Astrocyte (in vitro differentiated cells and primary cell): ENCODE results near the gene SLC16A13. TPM values are rescaled to one million over a fixed set of nuclear protein-coding genes. Genes with fewer than 3 reads are reported as not detected.
A peak's percentile ranks its signal among the peaks of the same experiment; 100 is the strongest.

Experiments used
- DNase-seq: peaks from one replicate; pipeline ENCODE4 v3.0.0-alpha.2; 2010; ENCODE audit warnings: low read depth
- FAIRE-seq: peaks from 2 replicates; lab custom pipeline; 2011; peaks lifted over from hg19 to GRCh38; lab: Jason Lieb, UNC
- H2AFZ ChIP-seq: 2 replicates; pipeline ENCODE4 v1.6.0; 2012; ENCODE audit warnings: low read depth, low read length, inconsistent platforms
- H3K27ac ChIP-seq: 2 replicates; pipeline ENCODE4 v1.5.1; 2011; ENCODE audit warnings: low read depth, low read length, inconsistent platforms
- H3K27me3 ChIP-seq: 2 replicates; pipeline ENCODE4 v1.6.0; 2011; ENCODE audit warnings: low read length, inconsistent platforms; ENCODE audit not compliant: insufficient read depth
- H3K36me3 ChIP-seq: 2 replicates; pipeline ENCODE4 v1.5.1; 2011; ENCODE audit warnings: low read length, inconsistent platforms; ENCODE audit not compliant: insufficient read depth
- H3K4me1 ChIP-seq: 2 replicates; pipeline ENCODE4 v1.5.1; 2011; ENCODE audit warnings: low read length, inconsistent platforms; ENCODE audit not compliant: insufficient read depth
- H3K4me2 ChIP-seq: 2 replicates; pipeline ENCODE4 v1.6.0; 2012; ENCODE audit warnings: low read length, inconsistent platforms
- H3K4me3 ChIP-seq: 2 replicates; pipeline ENCODE4 v1.5.1; 2011; ENCODE audit warnings: low read depth, mild to moderate bottlenecking, low read length, inconsistent platforms; ENCODE audit not compliant: insufficient read depth
- H3K79me2 ChIP-seq: 2 replicates; pipeline ENCODE4 v1.6.0; 2012; ENCODE audit warnings: mild to moderate bottlenecking, low read length, inconsistent platforms; ENCODE audit not compliant: insufficient read depth
- H3K9ac ChIP-seq: 2 replicates; pipeline ENCODE4 v1.6.0; 2012; ENCODE audit warnings: mild to moderate bottlenecking, low read length, inconsistent platforms
- H3K9me3 ChIP-seq: 2 replicates; pipeline ENCODE4 v1.5.1; 2012; ENCODE audit warnings: low read depth, mild to moderate bottlenecking, low read length, inconsistent platforms; ENCODE audit not compliant: insufficient read depth
- H4K20me1 ChIP-seq: 2 replicates; pipeline ENCODE4 v1.6.0; 2012; ENCODE audit warnings: low read length, inconsistent platforms; ENCODE audit not compliant: insufficient read depth
- H3K27ac Mint-ChIP-seq: one replicate; pipeline ENCODE4 v1.8.0; 2021; ENCODE audit warnings: mild to moderate bottlenecking, mixed read lengths; ENCODE audit not compliant: unreplicated experiment
- H3K27me3 Mint-ChIP-seq: one replicate; pipeline ENCODE4 v1.8.0; 2021; ENCODE audit warnings: low read depth, mixed read lengths; ENCODE audit not compliant: unreplicated experiment
- H3K36me3 Mint-ChIP-seq: one replicate; pipeline ENCODE4 v1.8.0; 2021; ENCODE audit warnings: low read depth, mixed read lengths; ENCODE audit not compliant: unreplicated experiment
- H3K4me1 Mint-ChIP-seq: one replicate; pipeline ENCODE4 v1.8.0; 2021; ENCODE audit warnings: low read depth, mixed read lengths; ENCODE audit not compliant: unreplicated experiment
- H3K4me3 Mint-ChIP-seq: one replicate; pipeline ENCODE4 v1.8.0; 2021; ENCODE audit warnings: mild to moderate bottlenecking, moderate library complexity, mixed read lengths; ENCODE audit not compliant: unreplicated experiment
- H3K9me3 Mint-ChIP-seq: one replicate; pipeline ENCODE4 v1.8.0; 2021; ENCODE audit warnings: mild to moderate bottlenecking, mixed read lengths; ENCODE audit not compliant: unreplicated experiment
- EZH2 ChIP-seq: IDR thresholded peaks from 2 replicates; pipeline ENCODE4 v1.6.1; 2012; ENCODE audit warnings: mild to moderate bottlenecking, low read length, inconsistent platforms; ENCODE audit not compliant: insufficient read depth
- total RNA-seq: library from RNA; stranded (reverse); gene quantifications from 2 replicates; pipeline ENCODE4 v1.2.1, GENCODE V29; 2021
- TF ChIP-seq, protein P1 (sequence below): IDR thresholded peaks from 2 replicates; pipeline ENCODE4 v1.5.1; 2011; ENCODE audit warnings: low read depth, mild to moderate bottlenecking, inconsistent platforms, low read length, moderate library complexity; ENCODE audit not compliant: insufficient read depth

Gene SLC16A13
- total RNA-seq, 1 donor from 2014 or later, result 6.6 TPM

DNA sequence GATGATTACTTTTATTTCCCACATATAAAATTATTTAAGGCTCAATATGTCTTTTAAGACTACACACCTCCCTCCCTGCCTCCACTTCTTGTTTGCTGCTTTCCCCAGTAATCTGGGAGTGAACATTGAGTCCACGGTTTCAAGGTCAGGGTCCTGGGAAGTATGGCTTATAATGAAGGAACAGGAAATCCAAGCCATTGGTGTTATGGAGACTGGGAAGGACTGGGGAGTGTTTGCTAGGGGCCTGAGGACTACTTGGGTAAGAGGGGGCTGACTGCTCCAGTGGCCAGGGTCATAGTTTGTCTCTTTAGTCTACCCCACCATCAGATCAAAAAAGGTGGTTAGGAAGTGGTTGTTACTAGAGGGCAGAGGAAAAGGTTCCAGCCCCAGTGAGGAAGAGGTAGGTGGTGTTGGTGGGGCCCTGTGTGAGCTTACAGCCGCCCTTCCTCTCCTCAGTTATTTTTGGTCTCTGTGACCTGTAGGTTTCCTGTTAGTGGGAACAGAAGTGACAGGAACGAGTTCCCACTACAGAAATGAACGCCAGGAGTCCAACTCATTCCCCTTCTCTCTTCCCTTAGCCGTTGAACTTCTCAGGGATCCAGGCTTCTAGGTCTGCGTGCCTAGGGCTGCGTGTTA is 742 bp upstream of the SLC16A13 start:
- peak overlapping the region; percentile 89 for H2AFZ ChIP-seq

DNA sequence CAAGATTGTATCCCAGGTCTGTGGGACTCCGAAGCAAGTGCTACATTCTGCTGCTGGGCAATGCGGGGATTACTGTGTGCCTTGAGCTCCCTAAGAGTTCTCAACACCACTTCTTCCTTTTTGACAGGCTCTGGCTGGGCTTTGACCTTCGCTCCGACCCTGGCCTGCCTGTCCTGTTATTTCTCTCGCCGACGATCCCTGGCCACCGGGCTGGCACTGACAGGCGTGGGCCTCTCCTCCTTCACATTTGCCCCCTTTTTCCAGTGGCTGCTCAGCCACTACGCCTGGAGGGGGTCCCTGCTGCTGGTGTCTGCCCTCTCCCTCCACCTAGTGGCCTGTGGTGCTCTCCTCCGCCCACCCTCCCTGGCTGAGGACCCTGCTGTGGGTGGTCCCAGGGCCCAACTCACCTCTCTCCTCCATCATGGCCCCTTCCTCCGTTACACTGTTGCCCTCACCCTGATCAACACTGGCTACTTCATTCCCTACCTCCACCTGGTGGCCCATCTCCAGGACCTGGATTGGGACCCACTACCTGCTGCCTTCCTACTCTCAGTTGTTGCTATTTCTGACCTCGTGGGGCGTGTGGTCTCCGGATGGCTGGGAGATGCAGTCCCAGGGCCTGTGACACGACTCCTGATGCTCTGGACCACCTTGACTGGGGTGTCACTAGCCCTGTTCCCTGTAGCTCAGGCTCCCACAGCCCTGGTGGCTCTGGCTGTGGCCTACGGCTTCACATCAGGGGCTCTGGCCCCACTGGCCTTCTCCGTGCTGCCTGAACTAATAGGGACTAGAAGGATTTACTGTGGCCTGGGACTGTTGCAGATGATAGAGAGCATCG is 2.4 kb downstream of the SLC16A13 start:
- H3K9ac ChIP-seq, result no peak overlapping the region
- no peak overlapping the region for H3K4me2 ChIP-seq
- FAIRE-seq (no peak), DNase-seq (no peak)
- Mint-ChIP-seq H3K36me3 (peaks cover 5% of the 10 kb centered on the region), H3K4me3 (peak overlapping the region; percentile 27), H3K9me3 (no peaks in the 10 kb centered on the region), H3K4me1 (peaks cover 7% of the 10 kb centered on the region), H3K27me3 (peaks cover 16% of the 10 kb centered on the region), H3K27ac (no peak overlapping the region)
- TF ChIP-seq EZH2, result no peak
- TF ChIP-seq, protein P1, sequence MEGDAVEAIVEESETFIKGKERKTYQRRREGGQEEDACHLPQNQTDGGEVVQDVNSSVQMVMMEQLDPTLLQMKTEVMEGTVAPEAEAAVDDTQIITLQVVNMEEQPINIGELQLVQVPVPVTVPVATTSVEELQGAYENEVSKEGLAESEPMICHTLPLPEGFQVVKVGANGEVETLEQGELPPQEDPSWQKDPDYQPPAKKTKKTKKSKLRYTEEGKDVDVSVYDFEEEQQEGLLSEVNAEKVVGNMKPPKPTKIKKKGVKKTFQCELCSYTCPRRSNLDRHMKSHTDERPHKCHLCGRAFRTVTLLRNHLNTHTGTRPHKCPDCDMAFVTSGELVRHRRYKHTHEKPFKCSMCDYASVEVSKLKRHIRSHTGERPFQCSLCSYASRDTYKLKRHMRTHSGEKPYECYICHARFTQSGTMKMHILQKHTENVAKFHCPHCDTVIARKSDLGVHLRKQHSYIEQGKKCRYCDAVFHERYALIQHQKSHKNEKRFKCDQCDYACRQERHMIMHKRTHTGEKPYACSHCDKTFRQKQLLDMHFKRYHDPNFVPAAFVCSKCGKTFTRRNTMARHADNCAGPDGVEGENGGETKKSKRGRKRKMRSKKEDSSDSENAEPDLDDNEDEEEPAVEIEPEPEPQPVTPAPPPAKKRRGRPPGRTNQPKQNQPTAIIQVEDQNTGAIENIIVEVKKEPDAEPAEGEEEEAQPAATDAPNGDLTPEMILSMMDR, result no peak
- no peaks in the 10 kb centered on the region for H3K9me3 ChIP-seq
- H3K79me2 ChIP-seq, result no peaks in the 10 kb centered on the region
- no peak overlapping the region for H2AFZ ChIP-seq
- no peak overlapping the region for H3K4me3 ChIP-seq
- H3K36me3 ChIP-seq, result no peaks in the 10 kb centered on the region
- peaks cover 11% of the 10 kb centered on the region for H3K27me3 ChIP-seq
- no peaks in the 10 kb centered on the region for H4K20me1 ChIP-seq
- H3K27ac ChIP-seq, result no peak overlapping the region
- peaks cover 17% of the 10 kb centered on the region for H3K4me1 ChIP-seq

More for the DNA sequence above, 742 bp upstream of the SLC16A13 start:
- H3K9me3 Mint-ChIP-seq, result peaks cover 2% of the 10 kb centered on the region
- TF ChIP-seq, protein P1, result no peak
- no peak for TF ChIP-seq EZH2
- Histone ChIP-seq H3K36me3 (no peaks in the 10 kb centered on the region), H3K79me2 (no peaks in the 10 kb centered on the region), H3K27ac (peak overlapping the region; percentile 61), H4K20me1 (no peaks in the 10 kb centered on the region), H3K4me2 (peak overlapping the region; percentile 93), H3K9ac (peak overlapping the region; percentile 80), H3K9me3 (no peaks in the 10 kb centered on the region), H3K27me3 (no peaks in the 10 kb centered on the region), H3K4me1 (peaks cover 15% of the 10 kb centered on the region), H3K4me3 (peak overlapping the region; percentile 70)
- H3K4me3 Mint-ChIP-seq, result peak overlapping the region; percentile 94
- H3K4me1 Mint-ChIP-seq, result peaks cover 7% of the 10 kb centered on the region
- H3K27me3 Mint-ChIP-seq, result peaks cover 2% of the 10 kb centered on the region
- H3K36me3 Mint-ChIP-seq, result peaks cover 6% of the 10 kb centered on the region
- DNase-seq, result no peak
- peak overlapping the region; percentile 72 for H3K27ac Mint-ChIP-seq
- no peak for FAIRE-seq
